NCI-H82 (cell line): ENCODE results near the gene CPNE8.

ENCODE experiments used
- DNase-seq: peaks from one replicate; lab custom pipeline; 2025; lab: John Stamatoyannopoulos, UW

The CPNE8 gene

GRCh38 chr12:38895446-38895845 lies 9.9 kb downstream of the CPNE8 start:
- DNase-seq = no peak

- DNase-seq = no peak
These were observed 12.4 kb downstream of the CPNE8 start for GRCh38 chr12:38892976-38893375.

GRCh38 chr12:38892087-38892786 lies 13.2 kb downstream of the CPNE8 start:
- no peak for DNase-seq

- DNase-seq = no peak
These were observed 15.1 kb downstream of the CPNE8 start for GRCh38 chr12:38890102-38890855.

GRCh38 chr12:38889297-38889815 lies 16.0 kb downstream of the CPNE8 start:
- no peak for DNase-seq

GRCh38 chr12:38887770-38888169 lies 17.6 kb downstream of the CPNE8 start:
- DNase-seq = no peak

- no peak for DNase-seq
These were observed 18.5 kb downstream of the CPNE8 start for GRCh38 chr12:38886931-38887330.

- no peak for DNase-seq
These were observed 19.3 kb downstream of the CPNE8 start for GRCh38 chr12:38886064-38886463.

- DNase-seq = no peak
These were observed 20.7 kb downstream of the CPNE8 start for GRCh38 chr12:38884666-38885065.

GRCh38 chr12:38883629-38884134 lies 21.7 kb downstream of the CPNE8 start:
- no peak for DNase-seq

- DNase-seq = peak; percentile 29
These were observed 25.1 kb downstream of the CPNE8 start for GRCh38 chr12:38880288-38880687.

- DNase-seq = no peak
These were observed 26.4 kb downstream of the CPNE8 start for GRCh38 chr12:38878986-38879385.

GRCh38 chr12:38878333-38878705 lies 27.1 kb downstream of the CPNE8 start:
- DNase-seq = no peak

- DNase-seq = peak; percentile 84
These were observed 29.7 kb downstream of the CPNE8 start for GRCh38 chr12:38875586-38876228.

GRCh38 chr12:38872561-38872960 lies 32.8 kb downstream of the CPNE8 start:
- no peak for DNase-seq

- DNase-seq = no peak
These were observed 33.2 kb downstream of the CPNE8 start for GRCh38 chr12:38872156-38872555.

- no peak for DNase-seq
These were observed 36.4 kb downstream of the CPNE8 start for GRCh38 chr12:38869036-38869435.

GRCh38 chr12:38850461-38850860 lies 54.9 kb downstream of the CPNE8 start:
- DNase-seq = no peak

- no peak for DNase-seq
These were observed 58.1 kb downstream of the CPNE8 start for GRCh38 chr12:38847247-38847646.

- no peak for DNase-seq
These were observed 61.1 kb downstream of the CPNE8 start for GRCh38 chr12:38844267-38844666.

- no peak for DNase-seq
These were observed 67.1 kb downstream of the CPNE8 start for GRCh38 chr12:38838056-38838850.

- no peak for DNase-seq
These were observed 73.7 kb downstream of the CPNE8 start for GRCh38 chr12:38831715-38832114.
